Measurements from ENCODE around the gene RNF151. TPM values are rescaled to one million over a fixed set of nuclear protein-coding genes. Genes with fewer than 3 reads are reported as not detected.
"Not testable (repeated sequence)": the region's sequence is repeated elsewhere in the genome, so short reads cannot be mapped to it uniquely, and the experiment has no call there.

RNF151 gene
- total RNA-seq, 1 experiment from 2014 or later, result not detected

DNA sequence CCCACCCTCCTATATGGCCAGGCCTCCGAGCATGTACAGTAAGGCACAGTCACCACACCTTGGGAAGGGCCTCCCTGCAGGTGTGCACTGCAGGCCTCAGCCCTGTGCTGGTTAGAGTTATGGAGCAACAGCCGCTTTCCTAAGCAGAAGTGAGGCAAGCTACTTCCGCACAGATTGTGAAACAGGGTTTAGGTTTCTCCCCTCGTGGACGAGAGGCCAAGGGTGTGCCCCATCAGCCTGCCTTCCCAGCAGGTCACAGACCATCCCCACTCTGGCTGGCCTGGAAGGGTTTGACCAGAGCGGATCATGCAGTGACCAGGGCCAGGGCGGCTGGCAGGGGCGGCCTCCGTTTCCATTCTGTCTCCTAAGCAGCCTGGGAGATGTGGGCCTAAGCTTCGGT, 28.3 kb upstream of the RNF151 start:
- in situ Hi-C loops (cut with HindIII; ENCODE audit: low pct_unique_long_range_greater_than_20kb, low sequenced_read_pairs), result no loop called here
- no peak for DNase-seq (ENCODE audit: low read depth, low spot score)
- POLR2A ChIA-PET, result no interaction called here

DNA sequence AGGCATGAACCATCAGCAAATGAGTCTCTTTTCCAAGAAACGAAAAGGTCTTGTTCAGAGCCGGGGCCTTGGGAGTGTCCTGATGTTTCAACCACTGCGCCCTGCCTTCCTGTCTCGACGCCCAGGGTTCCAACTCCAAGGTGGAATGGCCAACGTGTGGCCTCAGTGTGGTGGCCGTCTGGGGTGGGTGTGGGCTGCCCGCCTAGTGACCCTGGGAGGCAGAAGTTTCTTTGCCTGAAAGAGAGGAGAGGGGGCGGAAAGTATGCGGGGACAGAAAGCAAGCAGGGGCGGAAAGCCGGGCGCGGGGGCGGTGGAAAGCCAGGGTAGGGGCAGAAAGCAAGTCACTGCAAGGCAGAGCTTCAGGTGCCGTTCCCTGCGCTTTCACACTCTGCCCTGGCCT, 27.7 kb upstream of the RNF151 start:
- Histone ChIP-seq H3K4me3 (ENCODE audit: low read depth in 2 of 2, low read length in 2 of 2) (no peak overlapping the region), H3K27ac (ENCODE audit: low read length) (no peak overlapping the region), H3K27me3 (ENCODE audit: control insufficient read depth, insufficient read depth, low read length) (no peaks in the 10 kb centered on the region), H3K4me1 (ENCODE audit: control insufficient read depth, insufficient read depth, low read length) (peaks cover 11% of the 10 kb centered on the region), H3K9me3 (ENCODE audit: control insufficient read depth, insufficient read depth, low read depth, low read length) (no peaks in the 10 kb centered on the region), H3K36me3 (ENCODE audit: control insufficient read depth, insufficient read depth, low read length) (no peaks in the 10 kb centered on the region; the same call in 1 of the 2 replicates)
- DNase-seq (ENCODE audit: low read depth, low spot score) (no peak), ATAC-seq (no peak)
- TF ChIP-seq, protein P1, sequence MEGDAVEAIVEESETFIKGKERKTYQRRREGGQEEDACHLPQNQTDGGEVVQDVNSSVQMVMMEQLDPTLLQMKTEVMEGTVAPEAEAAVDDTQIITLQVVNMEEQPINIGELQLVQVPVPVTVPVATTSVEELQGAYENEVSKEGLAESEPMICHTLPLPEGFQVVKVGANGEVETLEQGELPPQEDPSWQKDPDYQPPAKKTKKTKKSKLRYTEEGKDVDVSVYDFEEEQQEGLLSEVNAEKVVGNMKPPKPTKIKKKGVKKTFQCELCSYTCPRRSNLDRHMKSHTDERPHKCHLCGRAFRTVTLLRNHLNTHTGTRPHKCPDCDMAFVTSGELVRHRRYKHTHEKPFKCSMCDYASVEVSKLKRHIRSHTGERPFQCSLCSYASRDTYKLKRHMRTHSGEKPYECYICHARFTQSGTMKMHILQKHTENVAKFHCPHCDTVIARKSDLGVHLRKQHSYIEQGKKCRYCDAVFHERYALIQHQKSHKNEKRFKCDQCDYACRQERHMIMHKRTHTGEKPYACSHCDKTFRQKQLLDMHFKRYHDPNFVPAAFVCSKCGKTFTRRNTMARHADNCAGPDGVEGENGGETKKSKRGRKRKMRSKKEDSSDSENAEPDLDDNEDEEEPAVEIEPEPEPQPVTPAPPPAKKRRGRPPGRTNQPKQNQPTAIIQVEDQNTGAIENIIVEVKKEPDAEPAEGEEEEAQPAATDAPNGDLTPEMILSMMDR (IDR thresholded peaks at IDR 0.05), result no peak
- TF ChIP-seq POLR2AphosphoS5 (IDR thresholded peaks at IDR 0.05; ENCODE audit: low read depth, low read length), result no peak
- no peak for TF ChIP-seq TCF7L2 (IDR thresholded peaks at IDR 0.05; ENCODE audit: low read depth, low read length)
- no peak for TF ChIP-seq SIN3A (IDR thresholded peaks at IDR 0.05; ENCODE audit: borderline replicate concordance, insufficient read depth, low read depth, low read length)
- TF ChIP-seq, protein P2, sequence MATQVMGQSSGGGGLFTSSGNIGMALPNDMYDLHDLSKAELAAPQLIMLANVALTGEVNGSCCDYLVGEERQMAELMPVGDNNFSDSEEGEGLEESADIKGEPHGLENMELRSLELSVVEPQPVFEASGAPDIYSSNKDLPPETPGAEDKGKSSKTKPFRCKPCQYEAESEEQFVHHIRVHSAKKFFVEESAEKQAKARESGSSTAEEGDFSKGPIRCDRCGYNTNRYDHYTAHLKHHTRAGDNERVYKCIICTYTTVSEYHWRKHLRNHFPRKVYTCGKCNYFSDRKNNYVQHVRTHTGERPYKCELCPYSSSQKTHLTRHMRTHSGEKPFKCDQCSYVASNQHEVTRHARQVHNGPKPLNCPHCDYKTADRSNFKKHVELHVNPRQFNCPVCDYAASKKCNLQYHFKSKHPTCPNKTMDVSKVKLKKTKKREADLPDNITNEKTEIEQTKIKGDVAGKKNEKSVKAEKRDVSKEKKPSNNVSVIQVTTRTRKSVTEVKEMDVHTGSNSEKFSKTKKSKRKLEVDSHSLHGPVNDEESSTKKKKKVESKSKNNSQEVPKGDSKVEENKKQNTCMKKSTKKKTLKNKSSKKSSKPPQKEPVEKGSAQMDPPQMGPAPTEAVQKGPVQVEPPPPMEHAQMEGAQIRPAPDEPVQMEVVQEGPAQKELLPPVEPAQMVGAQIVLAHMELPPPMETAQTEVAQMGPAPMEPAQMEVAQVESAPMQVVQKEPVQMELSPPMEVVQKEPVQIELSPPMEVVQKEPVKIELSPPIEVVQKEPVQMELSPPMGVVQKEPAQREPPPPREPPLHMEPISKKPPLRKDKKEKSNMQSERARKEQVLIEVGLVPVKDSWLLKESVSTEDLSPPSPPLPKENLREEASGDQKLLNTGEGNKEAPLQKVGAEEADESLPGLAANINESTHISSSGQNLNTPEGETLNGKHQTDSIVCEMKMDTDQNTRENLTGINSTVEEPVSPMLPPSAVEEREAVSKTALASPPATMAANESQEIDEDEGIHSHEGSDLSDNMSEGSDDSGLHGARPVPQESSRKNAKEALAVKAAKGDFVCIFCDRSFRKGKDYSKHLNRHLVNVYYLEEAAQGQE (IDR thresholded peaks at IDR 0.05; ENCODE audit: insufficient read depth in 1 of 2, low read depth in 2 of 2, low read length in 1 of 2), result no peak
- in situ Hi-C loops (cut with HindIII; ENCODE audit: low pct_unique_long_range_greater_than_20kb, low sequenced_read_pairs), result no loop called here
- no TSS peak for BruUV-seq (replicated peaks)
- POLR2A ChIA-PET, result no interaction called here
- intact Hi-C loops (cut with micrococcal nuclease; ENCODE audit: unreplicated experiment), result no loop called here
- CTCF ChIA-PET, result no interaction called here

More for the DNA sequence above, 28.3 kb upstream of the RNF151 start:
- no peak overlapping the region for H3K27ac ChIP-seq (ENCODE audit: low read length)
- peaks cover 11% of the 10 kb centered on the region for H3K4me1 ChIP-seq (ENCODE audit: control insufficient read depth, insufficient read depth, low read length)
- H3K4me3 ChIP-seq (ENCODE audit: low read depth in 2 of 2, low read length in 2 of 2), result no peak overlapping the region
- H3K9me3 ChIP-seq (ENCODE audit: control insufficient read depth, insufficient read depth, low read depth, low read length), result no peaks in the 10 kb centered on the region
- no peak for ATAC-seq
- intact Hi-C loops (cut with micrococcal nuclease; ENCODE audit: unreplicated experiment), result no loop called here
- BruUV-seq (replicated peaks), result no TSS peak
- H3K36me3 ChIP-seq (ENCODE audit: control insufficient read depth, insufficient read depth, low read length), result no peaks in the 10 kb centered on the region; the same call in 1 of the 2 replicates
- CTCF ChIA-PET, result no interaction called here
- no peaks in the 10 kb centered on the region for H3K27me3 ChIP-seq (ENCODE audit: control insufficient read depth, insufficient read depth, low read length)
- TF ChIP-seq, protein P1 (IDR thresholded peaks at IDR 0.05), result no peak
- TF ChIP-seq POLR2AphosphoS5 (IDR thresholded peaks at IDR 0.05; ENCODE audit: low read depth, low read length), result no peak
- TF ChIP-seq SIN3A (IDR thresholded peaks at IDR 0.05; ENCODE audit: borderline replicate concordance, insufficient read depth, low read depth, low read length), result no peak
- TF ChIP-seq, protein P2 (IDR thresholded peaks at IDR 0.05; ENCODE audit: insufficient read depth in 1 of 2, low read depth in 2 of 2, low read length in 1 of 2), result no peak
- no peak for TF ChIP-seq TCF7L2 (IDR thresholded peaks at IDR 0.05; ENCODE audit: low read depth, low read length)

DNA sequence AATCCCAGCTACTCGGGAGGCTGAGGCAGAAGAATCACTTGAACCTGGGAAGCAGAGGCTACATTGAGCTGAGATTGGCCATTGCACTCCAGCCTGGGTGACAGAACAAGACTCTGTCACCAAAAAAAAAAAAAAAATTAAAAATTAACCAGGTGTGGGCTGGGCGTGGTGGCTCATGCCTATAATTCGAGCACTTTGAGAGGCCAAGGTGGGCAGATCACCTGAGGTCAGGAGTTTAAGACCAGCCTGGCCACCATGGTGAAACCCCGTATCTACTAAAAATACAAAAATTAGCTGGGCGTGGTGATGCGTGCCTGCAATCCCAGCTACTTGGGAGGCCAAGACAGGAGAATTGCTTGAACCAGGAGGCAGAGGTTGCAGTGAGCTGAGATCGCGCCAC, 26.8 kb upstream of the RNF151 start:
- POLR2A ChIA-PET; intact Hi-C loops (cut with micrococcal nuclease; ENCODE audit: unreplicated experiment); ATAC-seq; BruUV-seq (replicated peaks); in situ Hi-C loops (cut with HindIII; ENCODE audit: low pct_unique_long_range_greater_than_20kb, low sequenced_read_pairs); DNase-seq (ENCODE audit: low read depth, low spot score); H3K9me3 ChIP-seq (ENCODE audit: control insufficient read depth, insufficient read depth, low read depth, low read length); H3K27ac ChIP-seq (ENCODE audit: low read length); H3K36me3 ChIP-seq (ENCODE audit: control insufficient read depth, insufficient read depth, low read length); H3K4me3 ChIP-seq (ENCODE audit: low read depth in 2 of 2, low read length in 2 of 2); H3K27me3 ChIP-seq (ENCODE audit: control insufficient read depth, insufficient read depth, low read length): not testable (repeated sequence)
- H3K4me1 ChIP-seq (ENCODE audit: control insufficient read depth, insufficient read depth, low read length), result peaks cover 11% of the 10 kb centered on the region
- CTCF ChIA-PET, result interaction anchor here (0.7 kb wide), 2 partner anchors 18 to 25 kb away, joined by 3 read pairs; no protein-coding TSS in a partner anchor

All from Panc1 (cell line).